NCI-H2029 (cell line): ENCODE data around the gene FAM184A.

Experiments
- DNase-seq: peaks from one replicate; lab custom pipeline; 2025; lab: John Stamatoyannopoulos, UW

The FAM184A gene

DNA sequence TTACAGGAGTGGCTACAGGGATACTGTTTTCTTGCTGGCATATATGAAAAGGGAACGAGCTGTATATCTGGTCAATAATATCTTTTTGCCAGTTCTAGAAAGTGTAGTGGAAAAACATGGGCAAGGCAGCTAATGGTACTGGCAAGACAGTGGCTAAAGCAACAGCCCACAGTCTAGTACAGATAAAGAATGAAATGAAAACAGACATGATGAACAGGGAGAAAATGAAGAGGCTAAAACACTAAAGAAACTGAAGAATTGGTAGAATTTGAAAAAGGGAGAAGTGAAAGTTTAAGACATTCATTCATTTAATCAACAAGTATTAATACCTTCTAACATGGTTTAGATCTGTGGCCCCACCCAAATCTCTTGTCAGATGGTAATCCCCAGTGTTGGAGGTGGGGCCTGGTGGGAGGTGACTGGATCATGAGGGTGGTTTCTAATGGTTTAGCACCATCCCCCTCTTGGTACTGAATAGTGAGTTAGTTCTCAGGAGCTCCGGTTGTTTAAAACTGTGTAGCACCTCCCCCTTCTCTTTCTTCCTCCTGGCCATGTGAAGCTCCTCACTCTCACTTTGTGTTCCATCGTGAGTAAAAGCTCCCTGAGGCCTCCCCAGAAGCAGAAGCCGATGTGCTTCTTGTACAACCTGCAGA lies 18.1 kb downstream of the FAM184A start:
- DNase-seq = no peak

DNA sequence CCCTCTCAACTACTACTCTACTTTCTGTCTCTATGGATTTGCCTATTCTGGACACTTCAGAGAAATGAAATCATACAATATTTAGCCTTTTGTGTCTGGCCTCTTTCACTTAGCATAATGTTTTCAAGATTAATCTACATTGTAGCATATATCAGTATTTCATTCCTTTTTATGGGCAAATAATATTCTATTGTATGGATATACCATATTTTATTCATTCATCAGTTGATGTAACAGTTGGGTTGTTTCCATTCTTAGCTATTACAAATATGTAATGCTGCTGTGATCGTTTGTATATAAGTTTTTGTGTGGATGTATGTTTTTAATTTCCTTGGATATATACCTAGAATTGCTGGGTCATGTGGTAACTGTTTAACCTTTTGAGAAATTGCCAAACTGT lies 23.4 kb downstream of the FAM184A start:
- DNase-seq = no peak

DNA sequence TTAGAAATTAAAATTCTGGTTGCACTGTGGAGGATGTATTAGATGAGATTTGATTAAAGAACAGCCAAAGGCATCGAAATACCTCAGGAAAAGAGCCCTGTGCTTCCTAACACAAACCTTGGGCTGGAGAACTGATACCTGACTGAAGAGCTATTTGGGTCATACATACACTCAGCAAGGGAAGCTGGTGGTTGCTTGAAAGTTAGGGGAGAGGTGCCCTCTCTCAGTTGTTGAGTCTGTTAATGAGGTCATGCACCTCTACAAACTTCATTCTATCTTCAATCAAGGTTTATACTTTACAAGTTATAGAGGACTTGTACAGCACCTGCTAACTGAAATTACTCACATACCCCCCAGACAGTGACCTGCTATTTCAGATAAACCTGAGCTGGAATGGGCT lies 25.5 kb downstream of the FAM184A start:
- no peak for DNase-seq

DNA sequence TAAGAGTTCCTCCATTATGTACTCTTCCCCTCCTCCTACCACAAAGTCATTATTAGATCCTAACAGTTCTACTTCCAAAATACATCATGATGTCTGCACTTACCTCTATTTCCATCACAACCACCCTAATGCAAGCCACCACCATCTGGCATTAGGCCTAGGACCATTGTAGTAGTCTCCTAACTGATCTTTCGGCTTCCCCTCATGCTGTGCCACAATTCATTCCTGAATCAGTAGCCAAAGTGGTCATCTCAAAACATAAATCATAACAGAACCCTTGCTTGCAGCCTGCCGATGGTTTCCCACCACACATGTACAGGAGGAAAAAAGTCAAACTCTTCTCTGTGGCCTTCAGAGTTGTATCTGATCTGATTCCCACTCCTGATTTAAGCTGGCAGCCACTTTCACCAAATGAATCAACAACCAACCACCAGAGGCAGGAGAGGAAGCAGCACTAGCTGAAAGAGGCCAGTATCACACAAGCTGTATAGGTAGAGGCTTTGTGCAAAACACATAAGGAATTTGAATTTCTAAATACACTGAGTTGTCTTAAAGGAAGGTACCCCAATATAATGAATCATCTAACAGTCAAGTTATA lies 26.1 kb downstream of the FAM184A start:
- DNase-seq = no peak

GRCh38 chr6:119044255-119044654 lies 34.2 kb downstream of the FAM184A start:
- no peak for DNase-seq

DNA sequence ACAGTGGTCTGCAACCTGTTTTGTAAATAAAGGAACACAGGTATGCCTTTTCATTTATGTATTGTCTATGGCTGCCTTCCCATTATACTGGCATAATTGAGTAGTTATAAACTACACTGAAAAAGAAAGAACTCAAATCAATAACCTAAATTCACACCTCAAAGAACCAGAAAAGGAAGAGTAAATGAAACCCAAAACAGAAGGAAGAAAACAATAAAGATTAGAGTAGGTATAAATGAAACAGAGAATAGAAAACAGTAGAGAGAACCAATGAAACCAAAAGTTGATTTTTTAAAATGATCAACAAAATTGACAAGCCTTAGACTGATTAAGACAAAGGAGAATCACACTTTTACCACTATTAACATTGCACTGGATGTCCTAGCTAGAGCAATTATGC lies 34.7 kb downstream of the FAM184A start:
- no peak for DNase-seq

DNA sequence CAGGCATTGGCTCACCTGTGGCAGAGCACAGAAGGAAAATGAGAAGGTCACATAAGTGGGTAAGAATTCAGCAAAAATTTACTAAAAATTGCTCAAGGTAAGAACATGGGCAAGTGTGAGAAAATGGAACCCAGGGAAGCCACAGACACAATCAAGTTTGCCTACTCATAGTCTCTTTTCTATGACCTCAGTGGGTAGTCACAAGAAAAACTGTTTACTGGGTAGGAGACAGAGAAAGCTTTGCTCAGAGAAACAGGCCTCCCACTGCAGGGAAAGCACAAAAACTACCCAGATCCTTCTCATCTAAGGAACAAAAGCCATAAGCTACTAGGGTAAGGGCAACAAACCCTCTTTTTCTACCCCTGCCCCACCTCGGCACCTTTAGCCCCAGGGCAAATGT lies 35.2 kb downstream of the FAM184A start:
- DNase-seq = no peak

- DNase-seq = no peak
Observed at GRCh38 chr6:119040636-119041035, 37.8 kb downstream of the FAM184A start.

- no peak for DNase-seq
Observed at GRCh38 chr6:119040229-119040628, 38.2 kb downstream of the FAM184A start.

DNA sequence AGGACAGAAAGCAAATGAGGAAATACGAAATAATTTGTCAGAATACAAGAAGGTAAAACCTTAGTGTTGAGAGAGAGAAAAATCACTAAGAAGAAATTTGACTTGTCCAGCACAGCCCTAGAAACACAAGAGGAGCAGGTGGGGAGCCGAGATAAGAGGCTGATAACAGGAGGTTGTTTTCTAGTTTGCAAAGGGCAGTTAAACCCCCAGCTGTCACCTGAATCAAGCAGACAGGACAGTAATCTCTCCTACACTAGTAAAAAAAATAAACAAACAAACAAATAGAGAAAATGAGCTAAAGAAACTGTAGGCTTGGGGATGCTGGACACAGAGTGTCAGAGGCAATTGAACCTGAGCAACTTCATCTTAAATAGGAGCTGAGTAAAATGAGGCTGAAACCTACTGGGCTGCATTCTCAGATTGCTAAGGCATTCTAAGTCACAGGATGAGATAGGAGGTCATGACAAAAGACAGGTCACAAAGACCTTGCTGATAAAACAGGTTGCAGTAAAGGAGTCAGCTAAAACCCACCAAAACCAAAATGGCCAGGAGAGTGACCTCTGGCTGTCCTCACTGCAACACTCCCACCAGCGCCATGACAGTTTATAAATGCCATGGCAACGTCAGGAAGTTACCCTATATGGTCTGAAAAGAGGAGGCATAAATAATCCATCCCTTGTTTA lies 40.4 kb downstream of the FAM184A start:
- DNase-seq = no peak

DNA sequence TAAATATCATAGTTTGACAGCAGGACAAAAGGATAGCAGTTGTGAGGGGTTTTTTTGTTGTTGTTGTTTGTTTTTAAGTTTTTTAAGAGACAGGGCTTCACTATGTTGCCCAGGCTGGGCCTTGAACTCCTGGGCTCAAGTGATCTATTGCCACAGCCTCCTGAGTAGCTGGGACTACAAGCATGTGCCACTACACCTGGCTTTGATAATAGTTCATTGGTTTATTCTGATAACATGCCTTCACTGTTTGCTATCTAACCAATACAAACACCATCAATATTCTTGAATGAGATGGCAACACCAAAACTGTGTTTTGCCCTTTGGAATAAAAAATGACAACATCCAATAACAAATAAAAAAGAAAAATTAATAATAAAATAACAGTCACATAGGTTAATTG lies 41.2 kb downstream of the FAM184A start:
- DNase-seq = no peak

- DNase-seq = no peak
Observed at GRCh38 chr6:119036081-119036480, 42.4 kb downstream of the FAM184A start.

DNA sequence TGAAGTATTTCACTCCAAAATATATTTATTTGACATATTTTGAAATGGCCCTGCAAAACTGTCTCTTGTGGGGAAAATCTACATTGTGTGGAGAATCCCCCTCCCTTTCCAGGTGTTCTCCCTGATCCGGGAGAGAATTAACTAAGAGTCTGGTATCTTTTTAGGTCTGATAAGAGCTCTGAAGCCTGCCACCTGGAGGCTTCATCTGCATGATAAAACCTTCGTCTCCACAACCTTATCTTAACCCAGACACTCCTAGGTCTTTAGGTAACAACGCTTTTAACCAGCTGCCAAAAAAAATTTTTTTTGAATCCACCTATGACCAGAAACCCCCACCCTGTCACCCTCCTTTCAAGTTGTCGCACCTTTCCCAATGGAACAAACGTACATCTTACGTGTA lies 43.0 kb downstream of the FAM184A start:
- no peak for DNase-seq

DNA sequence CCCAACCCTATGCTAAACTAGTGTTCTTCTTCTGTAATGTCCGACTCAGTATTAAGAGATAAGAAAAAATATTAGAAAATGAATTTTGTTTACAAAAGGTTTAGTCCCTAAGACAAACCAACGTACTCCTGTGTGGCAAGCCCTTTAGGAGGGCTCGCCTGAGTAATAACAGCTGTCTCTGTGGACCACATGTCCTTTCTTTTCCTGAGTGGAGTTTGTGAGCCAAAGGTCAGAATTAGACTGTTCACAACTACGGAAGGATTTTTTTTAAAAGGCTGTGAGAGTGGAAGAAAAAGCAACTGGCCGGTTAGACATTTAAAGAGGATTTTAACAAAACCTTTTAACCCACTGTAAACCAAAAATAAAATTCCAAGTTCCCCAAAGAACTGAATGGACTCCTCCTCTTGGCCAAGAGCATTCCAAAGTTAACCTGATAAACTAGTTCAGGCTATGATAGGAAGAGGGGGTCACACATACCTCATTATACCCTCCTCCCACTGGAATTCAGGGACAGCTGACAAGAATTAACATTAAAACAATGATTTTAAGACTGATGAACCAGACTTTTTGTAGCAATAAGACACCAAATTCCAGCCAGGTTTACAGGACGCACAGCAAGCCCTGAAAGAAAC lies 43.5 kb downstream of the FAM184A start:
- DNase-seq = no peak

GRCh38 chr6:119032428-119032827 lies 46.0 kb downstream of the FAM184A start:
- no peak for DNase-seq

DNA sequence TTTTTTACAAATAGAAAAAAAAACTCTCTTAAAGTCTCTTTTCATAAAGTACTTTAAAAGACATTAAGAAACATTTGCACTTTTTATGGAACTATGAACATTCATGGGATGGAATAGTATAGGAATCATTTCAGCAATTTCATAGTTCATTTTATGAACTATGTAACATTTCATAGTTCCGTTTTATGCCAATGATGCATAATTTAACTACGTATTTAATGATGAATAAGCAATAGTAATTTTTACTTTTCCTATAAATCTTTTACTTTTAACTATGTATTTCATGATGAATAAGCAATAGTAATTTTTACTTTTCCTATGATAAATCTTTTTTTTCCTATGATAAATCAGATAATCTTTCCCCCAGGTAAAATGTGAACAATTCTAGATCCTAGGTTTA lies 47.7 kb downstream of the FAM184A start:
- DNase-seq = no peak

DNA sequence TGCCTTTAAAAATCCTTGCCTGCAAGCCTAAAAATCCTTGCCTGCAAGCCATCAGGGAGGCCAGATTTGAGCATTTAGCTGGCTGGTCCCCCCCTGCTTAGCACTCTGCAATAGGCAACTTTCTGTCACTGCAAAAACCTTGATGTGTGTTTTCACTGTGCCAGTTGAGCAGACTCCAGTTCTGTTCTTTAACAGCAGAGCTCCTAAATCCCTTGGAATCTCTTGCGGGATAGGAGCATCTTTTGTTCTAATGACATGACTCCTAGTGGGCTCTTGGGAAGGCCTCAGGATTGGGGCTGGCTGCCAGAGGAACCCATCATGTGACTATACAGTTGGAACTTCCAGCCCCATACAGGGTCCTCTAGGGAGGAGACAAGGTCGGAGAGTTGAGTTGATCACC lies 50.4 kb downstream of the FAM184A start:
- no peak for DNase-seq

DNA sequence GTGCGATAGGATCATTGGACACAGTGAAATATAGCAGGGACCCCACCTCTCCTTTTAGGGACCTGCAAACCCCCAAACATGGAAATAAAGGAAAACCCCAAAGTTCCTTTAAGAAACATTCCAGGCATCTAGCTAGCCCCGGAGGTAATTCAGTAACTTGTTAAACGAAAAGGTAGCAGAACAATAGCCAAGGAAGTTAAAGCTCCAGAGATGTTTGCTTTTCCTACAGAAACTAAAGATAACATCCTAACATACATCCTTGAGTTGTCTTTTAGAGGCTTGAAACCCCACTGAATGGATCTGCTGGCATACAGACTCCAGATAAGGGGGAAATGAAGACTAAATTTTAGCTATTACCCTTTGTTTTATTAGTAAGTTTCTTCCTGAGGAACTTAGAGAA lies 51.0 kb downstream of the FAM184A start:
- DNase-seq = no peak

GRCh38 chr6:119026822-119027221 lies 51.6 kb downstream of the FAM184A start:
- DNase-seq = no peak

- DNase-seq = no peak
Observed at GRCh38 chr6:119025793-119026192, 52.7 kb downstream of the FAM184A start.

GRCh38 chr6:119024111-119024510 lies 54.4 kb downstream of the FAM184A start:
- DNase-seq = no peak

DNA sequence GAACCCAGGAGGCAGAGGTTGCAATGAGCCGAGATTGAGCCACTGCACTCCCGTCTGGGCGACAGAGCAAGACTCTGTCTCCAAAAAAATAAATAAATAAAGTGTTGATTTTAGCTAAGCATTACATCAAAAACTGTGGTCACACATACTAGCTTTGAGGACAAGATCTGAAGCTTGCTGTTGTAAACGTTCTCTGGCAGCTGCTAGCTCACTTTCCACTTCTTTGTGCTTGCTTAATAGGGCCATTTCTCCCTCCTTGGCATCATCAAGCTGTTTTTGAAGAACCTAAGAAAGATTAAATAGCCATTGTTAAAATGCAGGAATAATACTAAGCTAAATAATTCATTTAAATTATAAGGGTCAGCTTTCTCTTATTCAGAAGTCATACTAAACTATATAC lies 55.7 kb downstream of the FAM184A start:
- DNase-seq = no peak
